Epithelial cell of esophagus (primary cell): Measurements from ENCODE around the gene YIF1A.

Source experiments
- DNase-seq: peaks from one replicate; pipeline ENCODE4 v3.0.0; 2010; ENCODE audit warnings: low read depth
- H3K4me3 ChIP-seq: 2 replicates; pipeline ENCODE4 v1.5.1; 2011; ENCODE audit warnings: mild to moderate bottlenecking, low read length, control low read depth
- TF ChIP-seq, protein P1 (sequence below): IDR thresholded peaks from 2 replicates; pipeline ENCODE4 v1.5.1; 2011; ENCODE audit warnings: low read depth, mild to moderate bottlenecking, low read length, control low read depth, inconsistent platforms; ENCODE audit not compliant: insufficient read depth; ENCODE audit errors: missing control alignments

Gene YIF1A

DNA sequence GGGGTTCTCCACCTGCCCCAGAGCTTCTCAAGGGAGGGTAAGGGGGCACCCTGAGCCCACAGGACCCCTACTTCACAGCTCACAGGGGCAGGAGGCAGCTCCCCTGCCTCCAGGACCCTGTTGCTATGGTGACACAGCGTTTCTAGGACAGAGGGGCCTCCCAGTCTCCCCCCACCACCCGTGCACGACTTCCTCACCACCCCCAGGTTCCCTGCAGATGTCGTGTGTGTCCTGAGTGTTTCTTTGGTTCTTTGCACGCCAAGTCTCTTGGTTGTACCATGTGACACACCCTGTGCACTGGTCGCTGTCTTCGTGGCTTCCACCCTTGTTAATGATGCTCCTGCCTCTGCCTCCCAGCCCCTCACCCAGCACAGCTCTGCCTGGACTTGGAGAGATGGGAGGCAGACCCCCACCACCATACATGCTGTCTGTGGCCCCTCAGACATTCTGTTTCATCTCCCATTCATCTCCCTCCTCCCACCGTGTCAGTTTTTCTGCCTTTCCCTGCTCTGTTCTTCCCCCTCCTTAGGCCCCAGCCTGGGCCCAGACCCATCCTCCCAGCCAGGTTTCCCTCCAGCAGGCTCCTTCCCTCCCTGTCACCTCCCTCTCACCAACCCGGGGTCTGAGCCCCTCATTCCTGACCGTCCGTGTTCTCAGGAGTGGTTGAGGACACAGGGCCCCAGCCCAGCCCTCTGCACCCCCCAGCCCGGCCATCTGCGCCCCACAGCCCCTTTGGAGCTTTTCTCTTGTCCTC is 45.0 kb downstream of the YIF1A start:
- no peak for DNase-seq
- H3K4me3 ChIP-seq: no peak overlapping the region
- TF ChIP-seq, protein P1, sequence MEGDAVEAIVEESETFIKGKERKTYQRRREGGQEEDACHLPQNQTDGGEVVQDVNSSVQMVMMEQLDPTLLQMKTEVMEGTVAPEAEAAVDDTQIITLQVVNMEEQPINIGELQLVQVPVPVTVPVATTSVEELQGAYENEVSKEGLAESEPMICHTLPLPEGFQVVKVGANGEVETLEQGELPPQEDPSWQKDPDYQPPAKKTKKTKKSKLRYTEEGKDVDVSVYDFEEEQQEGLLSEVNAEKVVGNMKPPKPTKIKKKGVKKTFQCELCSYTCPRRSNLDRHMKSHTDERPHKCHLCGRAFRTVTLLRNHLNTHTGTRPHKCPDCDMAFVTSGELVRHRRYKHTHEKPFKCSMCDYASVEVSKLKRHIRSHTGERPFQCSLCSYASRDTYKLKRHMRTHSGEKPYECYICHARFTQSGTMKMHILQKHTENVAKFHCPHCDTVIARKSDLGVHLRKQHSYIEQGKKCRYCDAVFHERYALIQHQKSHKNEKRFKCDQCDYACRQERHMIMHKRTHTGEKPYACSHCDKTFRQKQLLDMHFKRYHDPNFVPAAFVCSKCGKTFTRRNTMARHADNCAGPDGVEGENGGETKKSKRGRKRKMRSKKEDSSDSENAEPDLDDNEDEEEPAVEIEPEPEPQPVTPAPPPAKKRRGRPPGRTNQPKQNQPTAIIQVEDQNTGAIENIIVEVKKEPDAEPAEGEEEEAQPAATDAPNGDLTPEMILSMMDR: no peak

DNA sequence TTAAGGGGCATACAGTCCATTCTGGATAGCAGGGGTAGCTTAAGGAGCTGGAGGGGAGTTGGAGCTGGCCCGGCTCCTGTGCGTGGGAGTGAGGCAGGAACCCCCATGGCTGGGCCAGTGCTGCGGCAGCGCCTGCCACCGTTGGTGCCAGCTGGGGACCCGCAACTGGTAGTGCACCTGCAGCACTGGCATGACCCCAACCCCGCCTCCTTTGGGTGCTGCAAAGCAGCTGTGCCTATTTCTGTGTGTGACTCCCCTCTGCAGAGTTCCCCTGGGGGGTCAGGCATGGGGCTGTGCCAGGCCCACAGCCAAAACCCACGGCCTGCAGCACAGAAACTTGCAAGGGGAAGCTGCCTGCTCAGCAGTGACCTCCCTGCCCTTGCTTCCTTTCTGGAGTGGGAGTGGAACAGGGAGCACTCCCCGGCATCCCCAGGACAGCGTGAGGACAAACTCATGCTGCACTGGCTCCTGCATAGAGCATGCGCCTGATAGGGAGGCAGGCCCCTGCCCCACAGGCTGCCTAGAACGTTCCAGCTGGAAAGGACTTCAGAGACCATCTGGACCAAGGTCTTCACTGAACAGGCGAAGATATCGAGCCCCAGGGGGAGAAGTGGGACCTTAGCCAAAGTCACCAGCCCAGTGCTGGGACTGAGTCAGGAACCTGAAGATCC is 46.7 kb downstream of the YIF1A start:
- H3K4me3 ChIP-seq: no peak overlapping the region
- DNase-seq: no peak
- TF ChIP-seq, protein P1: no peak

DNA sequence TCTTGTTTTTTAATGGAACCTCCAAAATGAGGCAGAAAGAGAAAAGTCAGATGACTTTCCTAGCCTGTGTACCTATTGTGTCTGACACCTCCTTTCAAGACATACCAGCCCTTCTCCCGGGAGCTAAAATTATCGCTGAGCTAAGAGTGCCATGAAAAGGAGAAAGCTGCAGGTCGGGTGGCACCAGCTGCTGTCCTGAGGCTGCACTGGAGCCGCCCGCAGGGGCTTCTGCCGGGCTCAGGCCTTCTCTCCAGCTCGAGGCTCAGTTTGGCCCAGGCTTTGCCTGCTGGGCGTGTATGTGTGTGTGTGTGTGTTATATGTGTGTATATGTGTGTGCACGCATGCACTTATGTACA is 48.2 kb downstream of the YIF1A start:
- TF ChIP-seq, protein P1: no peak
- no peak overlapping the region for H3K4me3 ChIP-seq
- DNase-seq: no peak

DNA sequence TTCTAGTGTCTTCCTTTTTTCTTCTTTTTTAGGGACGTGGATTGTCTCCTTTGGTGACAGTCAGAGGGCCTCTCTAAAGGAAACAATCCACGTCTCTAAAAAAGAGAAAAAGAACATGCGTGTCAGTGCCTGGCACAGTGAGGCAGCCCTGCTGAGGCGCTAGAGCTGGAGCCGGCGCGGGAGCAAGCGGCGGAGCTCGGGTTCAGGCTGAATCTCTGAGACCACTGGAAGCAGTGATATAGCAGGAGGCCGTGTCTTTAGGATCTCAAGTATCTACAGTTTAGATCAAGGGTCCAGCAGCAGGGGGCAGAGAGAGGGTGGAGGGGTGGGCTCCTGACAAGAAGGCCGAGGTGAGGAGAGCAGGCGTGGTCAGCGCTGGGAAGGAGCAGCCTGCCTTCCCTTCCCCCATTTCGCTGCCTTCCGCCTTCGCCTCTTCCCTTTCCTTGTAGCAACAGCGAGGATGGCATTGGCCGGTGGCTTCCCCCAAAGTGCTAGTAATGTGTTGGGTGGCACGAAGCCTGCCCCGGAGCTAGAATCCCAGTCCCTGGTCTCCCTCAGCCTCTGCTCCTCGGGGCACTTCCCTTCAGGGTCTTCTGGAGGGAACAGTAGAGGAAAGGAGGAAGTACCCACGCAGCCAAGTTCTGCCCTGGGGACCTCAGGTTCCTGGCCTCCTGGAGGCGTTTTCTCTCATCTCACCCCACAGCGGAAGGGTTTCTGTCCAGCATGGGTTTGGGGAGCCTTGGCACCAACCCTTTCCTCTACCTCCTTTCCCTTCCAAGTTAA is 48.8 kb downstream of the YIF1A start:
- no peak for DNase-seq
- no peak overlapping the region for H3K4me3 ChIP-seq
- TF ChIP-seq, protein P1: no peak

DNA sequence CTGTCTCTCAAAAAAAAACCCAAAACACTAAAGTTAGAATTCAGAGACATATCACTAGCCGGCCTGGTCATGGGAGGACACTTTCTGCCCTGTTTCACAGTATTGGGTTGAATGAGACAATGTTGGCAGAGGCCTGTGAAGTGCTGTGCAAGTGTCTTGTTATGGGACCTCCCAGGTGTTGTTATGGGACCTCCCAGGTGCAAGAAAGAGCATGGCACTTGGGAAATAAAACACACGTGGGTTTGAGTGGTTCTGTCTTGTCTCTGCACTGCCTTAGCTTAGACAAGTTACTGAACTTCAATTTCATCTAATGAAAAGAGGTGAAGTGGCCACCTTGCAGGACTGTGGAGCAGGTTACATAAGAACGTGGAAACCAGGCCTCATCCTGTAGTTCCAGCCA is 49.4 kb downstream of the YIF1A start:
- TF ChIP-seq, protein P1: no peak
- DNase-seq: no peak
- H3K4me3 ChIP-seq: no peak overlapping the region

DNA sequence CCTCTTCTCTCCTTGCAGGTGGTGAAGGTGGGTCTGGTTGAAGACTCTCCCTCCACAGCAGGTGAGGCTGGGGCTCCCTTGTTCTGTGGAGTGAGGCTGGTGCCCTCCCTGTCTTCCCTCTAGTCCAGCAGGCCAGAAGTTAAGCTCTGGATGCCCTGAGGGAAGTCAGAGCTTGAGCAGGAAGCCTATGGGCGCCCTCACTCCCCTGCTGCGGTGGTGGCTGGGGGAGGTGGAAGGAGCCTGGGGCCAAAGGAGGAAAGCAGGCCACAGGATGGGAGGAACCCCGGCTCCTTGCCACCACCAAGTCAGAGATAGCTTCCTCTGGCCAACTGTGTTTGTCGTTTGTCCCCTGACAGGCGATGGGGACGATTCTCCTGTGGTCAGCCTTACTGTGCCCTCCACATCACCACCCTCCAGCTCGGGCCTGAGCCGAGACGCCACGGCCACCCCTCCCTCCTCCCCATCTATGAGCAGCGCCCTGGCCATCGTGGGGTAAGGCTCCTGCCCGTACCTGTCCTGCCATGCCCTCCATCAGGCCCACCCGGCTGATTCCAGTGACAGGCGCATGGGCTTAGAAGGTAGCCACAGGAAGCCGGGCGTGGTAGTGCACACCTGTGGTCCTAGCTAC is 50.0 kb downstream of the YIF1A start:
- H3K4me3 ChIP-seq: no peak overlapping the region
- no peak for DNase-seq
- TF ChIP-seq, protein P1: no peak
